ENCODE measurements around the gene SOX11. TPM values are rescaled to one million over a fixed set of nuclear protein-coding genes. Genes with fewer than 3 reads are reported as not detected.
"Not testable (repeated sequence)": the region's sequence is repeated elsewhere in the genome, so short reads cannot be mapped to it uniquely, and the experiment has no call there.

The SOX11 gene
- total RNA-seq (2014; rRNA removed) = not detected in 2 replicates
- Bru-seq, nascent RNA = not detected
- BruChase-seq, experiment 1, labeled RNA remaining after a 6-hour chase = not detected
- not detected for BruChase-seq, experiment 2, labeled RNA remaining after a 2-hour chase
- long read RNA-seq = 0 reads

GRCh38 chr2:5691985-5692529, at the start of gene SOX11:
Gene SOX11, plus strand, starts transcription at chr2:5692384. Its CDS starts 338 bp downstream, at chr2:5692722.
- no TSS peak for BruUV-seq (replicated peaks)
- POLR2A ChIA-PET (ENCODE audit: unreplicated experiment) = no interaction called here
- intact Hi-C loops (cut with micrococcal nuclease) = no loop called here
- ATAC-seq (no peak), DNase-seq (no peak)
- TF ChIP-seq EZH2phosphoT487 (IDR thresholded peaks at IDR 0.05; ENCODE audit: borderline replicate concordance, low read length) (no peak), CTCF (conservative IDR thresholded peaks at IDR 0.05; ENCODE audit: low read depth, low read length) (no peak), EZH2 (IDR thresholded peaks at IDR 0.05; ENCODE audit: low read length, unreplicated experiment) (no peak)
- Histone ChIP-seq H3F3A (ENCODE audit: low read length, unreplicated experiment) (no peaks in the 10 kb centered on the region), H3K36me3 (ENCODE audit: low read depth, low read length) (no peaks in the 10 kb centered on the region), H3K4me3 (ENCODE audit: low read length) (no peak within 1 kb of the TSS), H3K9me3 (ENCODE audit: low read length) (no peaks in the 10 kb centered on the region), H4K20me1 (ENCODE audit: low read length) (no peaks in the 10 kb centered on the region), H3K4me2 (ENCODE audit: low read length) (no peak within 1 kb of the TSS), H3K27ac (ENCODE audit: low read length) (no peak within 1 kb of the TSS), H3K9me2 (replicated peaks; ENCODE audit: low read length) (no peaks in the 10 kb centered on the region), H2AFZ (ENCODE audit: low read length) (no peak within 1 kb of the TSS), H3K27me3 (ENCODE audit: low read length) (no peaks in the 10 kb centered on the region), H3K9ac (ENCODE audit: low read length) (no peak within 1 kb of the TSS), H3K79me2 (ENCODE audit: low read length) (no peaks in the 10 kb centered on the region), H3K4me1 (ENCODE audit: insufficient read depth, low read length) (no peaks in the 10 kb centered on the region)
- CTCF ChIA-PET = no interaction called here

- BruUV-seq (replicated peaks); H3K9me3 ChIP-seq (ENCODE audit: low read length); H3K4me2 ChIP-seq (ENCODE audit: low read length); DNase-seq; H3K9ac ChIP-seq (ENCODE audit: low read length); H3K79me2 ChIP-seq (ENCODE audit: low read length); intact Hi-C loops (cut with micrococcal nuclease); H3K27ac ChIP-seq (ENCODE audit: low read length); H3K27me3 ChIP-seq (ENCODE audit: low read length); H3K4me3 ChIP-seq (ENCODE audit: low read length); H4K20me1 ChIP-seq (ENCODE audit: low read length); ATAC-seq; H3K9me2 ChIP-seq (replicated peaks; ENCODE audit: low read length); POLR2A ChIA-PET (ENCODE audit: unreplicated experiment); CTCF ChIA-PET; H3F3A ChIP-seq (ENCODE audit: low read length, unreplicated experiment); H3K36me3 ChIP-seq (ENCODE audit: low read depth, low read length); H3K4me1 ChIP-seq (ENCODE audit: insufficient read depth, low read length); H2AFZ ChIP-seq (ENCODE audit: low read length): not testable (repeated sequence)
Measured at GRCh38 chr2:5652734-5653133, 39.5 kb upstream of the SOX11 start.

GRCh38 chr2:5653756-5654155, 38.4 kb upstream of the SOX11 start:
- H3K4me3 ChIP-seq (ENCODE audit: low read length); H3K4me1 ChIP-seq (ENCODE audit: insufficient read depth, low read length); BruUV-seq (replicated peaks); H3K27ac ChIP-seq (ENCODE audit: low read length); DNase-seq; H3K9me3 ChIP-seq (ENCODE audit: low read length); ATAC-seq; H2AFZ ChIP-seq (ENCODE audit: low read length); H4K20me1 ChIP-seq (ENCODE audit: low read length); H3F3A ChIP-seq (ENCODE audit: low read length, unreplicated experiment); H3K9me2 ChIP-seq (replicated peaks; ENCODE audit: low read length); CTCF ChIA-PET; H3K27me3 ChIP-seq (ENCODE audit: low read length); H3K4me2 ChIP-seq (ENCODE audit: low read length); H3K79me2 ChIP-seq (ENCODE audit: low read length); H3K36me3 ChIP-seq (ENCODE audit: low read depth, low read length); POLR2A ChIA-PET (ENCODE audit: unreplicated experiment); intact Hi-C loops (cut with micrococcal nuclease); H3K9ac ChIP-seq (ENCODE audit: low read length): not testable (repeated sequence)

GRCh38 chr2:5657231-5657630, 35.0 kb upstream of the SOX11 start:
- no peak for ATAC-seq
- Histone ChIP-seq H3K4me3 (ENCODE audit: low read length) (no peak overlapping the region), H3K9me3 (ENCODE audit: low read length) (no peaks in the 10 kb centered on the region), H3K79me2 (ENCODE audit: low read length) (no peaks in the 10 kb centered on the region), H2AFZ (ENCODE audit: low read length) (no peak overlapping the region), H3K4me2 (ENCODE audit: low read length) (no peak overlapping the region), H3K4me1 (ENCODE audit: insufficient read depth, low read length) (no peaks in the 10 kb centered on the region), H4K20me1 (ENCODE audit: low read length) (no peaks in the 10 kb centered on the region), H3F3A (ENCODE audit: low read length, unreplicated experiment) (no peaks in the 10 kb centered on the region), H3K9ac (ENCODE audit: low read length) (no peak overlapping the region), H3K27me3 (ENCODE audit: low read length) (no peaks in the 10 kb centered on the region), H3K9me2 (replicated peaks; ENCODE audit: low read length) (no peaks in the 10 kb centered on the region), H3K27ac (ENCODE audit: low read length) (no peak overlapping the region), H3K36me3 (ENCODE audit: low read depth, low read length) (no peaks in the 10 kb centered on the region)
- POLR2A ChIA-PET (ENCODE audit: unreplicated experiment) = no interaction called here
- CTCF ChIA-PET = no interaction called here
- DNase-seq = no peak
- intact Hi-C loops (cut with micrococcal nuclease) = no loop called here
- no TSS peak for BruUV-seq (replicated peaks)
- TF ChIP-seq EZH2phosphoT487 (IDR thresholded peaks at IDR 0.05; ENCODE audit: borderline replicate concordance, low read length) (no peak), EZH2 (IDR thresholded peaks at IDR 0.05; ENCODE audit: low read length, unreplicated experiment) (no peak), CTCF (conservative IDR thresholded peaks at IDR 0.05; ENCODE audit: low read depth, low read length) (no peak)
